ENCODE results near the gene HEATR5A.
"Not testable (repeated sequence)": the region's sequence is repeated elsewhere in the genome, so short reads cannot be mapped to it uniquely, and the experiment has no call there.

HEATR5A gene

GRCh38 chr14:31255286-31255685, 165.1 kb downstream of the HEATR5A start:
- no peak for DNase-seq

GRCh38 chr14:31253746-31254471, 166.4 kb downstream of the HEATR5A start:
- DNase-seq: no peak

DNA sequence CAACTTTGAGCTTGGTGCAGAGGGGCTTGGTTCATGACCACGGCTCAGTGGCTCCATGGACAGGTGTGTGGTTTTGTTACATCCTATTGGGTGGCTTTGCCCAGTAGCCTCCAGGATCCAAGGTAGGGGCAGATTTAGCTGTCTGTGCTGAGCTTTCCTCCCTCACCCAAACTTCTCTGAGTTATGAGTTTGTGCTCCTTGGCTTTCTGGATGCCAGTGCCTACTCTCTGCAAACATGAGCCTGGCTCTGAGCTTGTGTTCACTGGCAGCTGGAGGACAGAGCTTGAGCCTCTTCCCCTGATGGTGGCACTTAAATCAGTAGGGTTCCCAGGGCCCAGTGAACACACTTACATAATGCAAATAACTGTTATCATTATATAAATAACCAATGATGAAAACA, 167.5 kb downstream of the HEATR5A start:
- DNase-seq: no peak

- DNase-seq: no peak
Observed at GRCh38 chr14:31251028-31251958, 169.1 kb downstream of the HEATR5A start.

DNA sequence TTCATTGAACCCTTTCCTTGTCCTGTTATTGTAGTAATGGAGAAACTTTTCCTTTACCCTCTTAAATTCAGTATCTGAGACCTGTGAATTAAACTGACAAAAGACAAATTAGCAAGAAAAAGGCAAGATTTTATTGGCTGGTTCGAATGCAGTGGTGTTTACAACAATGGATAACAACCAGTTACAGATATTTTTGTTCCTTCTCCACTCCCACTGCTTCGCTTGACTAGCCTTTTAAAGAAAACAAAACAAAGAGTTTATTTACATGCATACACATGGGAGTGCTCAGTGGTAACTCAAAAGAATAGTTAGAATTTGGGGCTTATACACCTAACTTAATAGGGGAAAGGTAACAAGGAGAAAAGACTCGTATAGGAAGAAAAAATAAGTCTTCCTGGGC, 175.7 kb downstream of the HEATR5A start:
- DNase-seq: no peak

GRCh38 chr14:31243860-31244259, 176.5 kb downstream of the HEATR5A start:
- DNase-seq: peak; percentile 21

DNA sequence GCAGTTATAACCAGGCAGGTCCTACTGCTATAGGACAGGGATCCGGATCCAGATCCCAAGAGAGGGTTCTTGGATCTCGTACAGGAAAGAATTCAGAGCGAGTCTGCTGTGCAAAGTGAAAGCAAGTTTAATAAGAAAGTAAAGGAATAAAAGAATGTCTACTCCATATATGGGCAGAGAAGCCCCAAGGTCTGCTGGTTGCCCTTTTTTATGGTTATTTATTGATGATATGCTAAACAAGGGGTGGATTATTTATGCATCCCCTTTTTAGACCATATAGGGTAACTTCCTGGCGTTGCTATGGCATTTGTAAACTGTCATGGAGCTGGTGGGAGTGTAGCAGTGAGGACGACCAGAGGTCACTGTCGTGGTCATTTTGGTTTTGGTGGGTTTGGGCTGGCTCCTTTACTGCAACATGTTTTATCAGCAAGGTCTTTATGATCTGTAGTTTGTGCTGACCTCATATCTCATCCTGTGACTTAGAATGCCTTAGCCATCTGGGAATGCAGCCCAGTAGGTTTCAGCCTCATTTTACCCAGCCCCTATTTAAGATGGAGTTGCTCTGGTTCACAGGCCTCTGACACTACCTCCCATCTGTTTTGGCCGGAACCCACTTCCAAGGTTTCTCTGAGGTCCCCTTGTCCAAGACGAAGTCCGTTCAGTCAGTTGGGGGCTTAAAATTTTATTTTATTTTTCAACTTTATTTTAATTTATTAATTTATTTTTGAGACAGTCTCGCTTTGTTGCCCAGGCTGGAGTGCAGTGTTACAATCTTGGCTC, 178.0 kb downstream of the HEATR5A start:
- DNase-seq: not testable (repeated sequence)

Data from activated naive CD4-positive, alpha-beta T cell treated with Interleukin-2 at 50 U/mL for 16 hours (primary cell).